Urinary bladder (tissue), 4 donors: Measurements from ENCODE around the gene CD99. TPM values are rescaled to one million over a fixed set of nuclear protein-coding genes. Genes with fewer than 3 reads are reported as not detected.
A peak's percentile ranks its signal among the peaks of the same experiment; 100 is the strongest.

Experiments used
- DNase-seq: peaks from one replicate; pipeline ENCODE4 v3.0.0-alpha.2; 2015; ENCODE audit errors: extremely low spot score
- H3K27ac ChIP-seq: one replicate; pipeline ENCODE4 v1.5.1; 2013; ENCODE audit warnings: low read depth, mild to moderate bottlenecking, moderate library complexity
- H3K36me3 ChIP-seq: one replicate; pipeline ENCODE4 v1.6.1; 2013; ENCODE audit warnings: mild to moderate bottlenecking, moderate library complexity; ENCODE audit not compliant: insufficient read depth
- H3K4me1 ChIP-seq: one replicate; pipeline ENCODE4 v1.6.1; 2013; ENCODE audit warnings: mild to moderate bottlenecking, moderate library complexity; ENCODE audit not compliant: insufficient read depth
- H3K4me3 ChIP-seq: one replicate; pipeline ENCODE4 v1.5.1; 2013; ENCODE audit warnings: low read depth, low read length
- WGBS: extraction: QIAGEN DNeasy Blood & Tissue Kit; methylation state at CpG from one replicate; pipeline ENCODE4 v1.1.7; 2013; 5-methylcytosine and 5-hydroxymethylcytosine counted together
- polyA plus RNA-seq: library from polyadenylated mRNA; stranded (reverse); fragments of 200-250 nt; gene quantifications from one replicate; pipeline ENCODE4 v1.2.3, GENCODE V29; 2013
- total RNA-seq: library from RNA; depleted of rRNA; stranded (reverse); fragments of >200 nt; gene quantifications from one replicate; pipeline ENCODE4 v1.2.3, GENCODE V29; 2014
- donor health status: healthy with polysubstance abuse.
- donor health status: healthy.

Gene CD99
- total RNA-seq (95.6 TPM), polyA plus RNA-seq (496 TPM)

- H3K4me1 ChIP-seq, result no peaks in the 10 kb centered on the region
- peak within 1 kb of the TSS; percentile 90 for H3K4me3 ChIP-seq
- peak within 1 kb of the TSS; percentile 88 for H3K27ac ChIP-seq
- peak; percentile 85 for DNase-seq
- no peaks in the 10 kb centered on the region for H3K36me3 ChIP-seq
- WGBS, result under 1% methylated on average over 73 of the region's 73 CpGs
These were observed at the start of gene CD99 for GRCh38 chrX:2690856-2691542. TSS of gene CD99 (plus strand) at chrX:2691295. CDS start at chrX:2691361, 66 bp downstream.

GRCh38 chrX:2642146-2642545, 48.9 kb upstream of the CD99 start:
- H3K27ac ChIP-seq, result no peak overlapping the region
- H3K36me3 ChIP-seq, result no peaks in the 10 kb centered on the region
- 93% methylated on average over 8 of the region's 8 CpGs for WGBS
- no peak for DNase-seq
- H3K4me1 ChIP-seq, result no peaks in the 10 kb centered on the region
- no peak overlapping the region for H3K4me3 ChIP-seq

- no peak overlapping the region for H3K4me3 ChIP-seq
- no peak for DNase-seq
- WGBS, result 84% methylated on average over 10 of the region's 10 CpGs
- H3K36me3 ChIP-seq, result no peaks in the 10 kb centered on the region
- no peak overlapping the region for H3K27ac ChIP-seq
- no peaks in the 10 kb centered on the region for H3K4me1 ChIP-seq
These were observed 48.3 kb upstream of the CD99 start for GRCh38 chrX:2642791-2643190.

DNA sequence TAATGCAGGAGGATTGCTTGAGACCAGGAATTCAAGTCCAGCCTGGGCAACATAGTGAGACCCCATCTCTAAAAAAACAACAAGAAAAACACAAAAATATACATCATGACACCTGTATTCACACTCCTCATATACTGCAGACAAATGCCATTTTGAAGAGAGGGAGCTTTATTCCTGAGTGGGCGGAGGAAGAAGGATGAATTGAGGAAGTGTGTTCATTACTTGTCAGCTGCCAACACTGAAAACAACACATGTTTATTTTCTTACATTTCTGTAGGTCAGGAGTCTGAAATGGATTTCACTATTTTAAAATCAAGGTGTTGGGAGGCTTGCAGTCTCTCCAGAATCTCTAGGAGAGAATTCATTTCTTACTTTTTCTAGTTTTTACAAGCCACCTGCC, 47.2 kb upstream of the CD99 start:
- WGBS, result 92% methylated on average over 1 of the region's 1 CpG
- Histone ChIP-seq H3K36me3 (no peaks in the 10 kb centered on the region), H3K4me1 (no peaks in the 10 kb centered on the region), H3K27ac (no peak overlapping the region), H3K4me3 (no peak overlapping the region)
- no peak for DNase-seq

GRCh38 chrX:2645563-2645962, 45.5 kb upstream of the CD99 start:
- no peak for DNase-seq
- WGBS, result 73% methylated on average over 5 of the region's 5 CpGs
- Histone ChIP-seq H3K36me3 (no peaks in the 10 kb centered on the region), H3K4me3 (no peak overlapping the region), H3K4me1 (no peaks in the 10 kb centered on the region), H3K27ac (no peak overlapping the region)

DNA sequence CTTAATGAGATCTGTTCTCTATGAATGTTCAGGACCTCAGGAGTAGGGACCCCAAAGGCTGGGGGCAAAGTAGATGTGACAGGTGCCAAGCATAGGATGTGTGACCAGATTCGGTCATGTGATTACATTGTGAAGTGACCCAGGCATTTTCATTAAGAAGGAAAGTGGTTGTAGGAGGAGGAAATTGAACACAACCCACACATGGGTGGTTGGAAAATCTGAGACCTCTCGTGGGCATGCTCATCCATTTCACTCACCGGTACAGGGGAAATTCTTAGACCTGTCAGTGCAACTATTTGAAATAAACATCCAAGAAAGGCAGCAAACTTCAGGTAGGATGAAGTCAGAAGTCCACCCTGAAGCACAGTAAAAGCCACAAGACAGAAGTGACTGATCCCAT, 43.5 kb upstream of the CD99 start:
- no peak overlapping the region for H3K4me3 ChIP-seq
- 94% methylated on average over 3 of the region's 3 CpGs for WGBS
- no peaks in the 10 kb centered on the region for H3K36me3 ChIP-seq
- DNase-seq, result no peak
- no peak overlapping the region for H3K27ac ChIP-seq
- H3K4me1 ChIP-seq, result no peaks in the 10 kb centered on the region

DNA sequence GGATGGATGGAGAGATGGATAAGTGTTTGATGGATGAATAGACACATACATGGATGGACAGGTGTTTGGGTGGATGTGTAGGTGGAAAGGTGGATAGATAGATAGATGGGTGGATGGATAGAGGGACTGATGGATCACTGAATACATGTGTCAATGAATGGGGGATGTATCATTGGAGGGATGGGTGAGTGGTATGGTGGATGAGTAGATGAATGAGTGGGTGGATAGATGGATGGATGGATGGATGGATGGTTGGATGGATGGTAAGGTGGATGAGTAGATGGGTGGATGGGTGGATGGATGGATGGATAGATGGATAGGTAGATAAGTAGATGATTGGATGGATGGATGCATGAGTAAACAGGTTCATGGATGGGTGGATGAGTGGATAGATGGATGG, 41.1 kb upstream of the CD99 start:
- no peak overlapping the region for H3K4me3 ChIP-seq
- no peak for DNase-seq
- no peaks in the 10 kb centered on the region for H3K4me1 ChIP-seq
- H3K27ac ChIP-seq, result no peak overlapping the region
- no peaks in the 10 kb centered on the region for H3K36me3 ChIP-seq

GRCh38 chrX:2650865-2651264, 40.2 kb upstream of the CD99 start:
- no peak for DNase-seq
- Histone ChIP-seq H3K36me3 (no peaks in the 10 kb centered on the region), H3K4me3 (no peak overlapping the region), H3K4me1 (no peaks in the 10 kb centered on the region), H3K27ac (no peak overlapping the region)
- WGBS, result 76% methylated on average over 7 of the region's 7 CpGs

GRCh38 chrX:2652106-2652505, 39.0 kb upstream of the CD99 start:
- H3K4me1 ChIP-seq, result no peaks in the 10 kb centered on the region
- no peak overlapping the region for H3K4me3 ChIP-seq
- no peaks in the 10 kb centered on the region for H3K36me3 ChIP-seq
- no peak overlapping the region for H3K27ac ChIP-seq
- WGBS, result 93% methylated on average over 6 of the region's 6 CpGs
- no peak for DNase-seq

DNA sequence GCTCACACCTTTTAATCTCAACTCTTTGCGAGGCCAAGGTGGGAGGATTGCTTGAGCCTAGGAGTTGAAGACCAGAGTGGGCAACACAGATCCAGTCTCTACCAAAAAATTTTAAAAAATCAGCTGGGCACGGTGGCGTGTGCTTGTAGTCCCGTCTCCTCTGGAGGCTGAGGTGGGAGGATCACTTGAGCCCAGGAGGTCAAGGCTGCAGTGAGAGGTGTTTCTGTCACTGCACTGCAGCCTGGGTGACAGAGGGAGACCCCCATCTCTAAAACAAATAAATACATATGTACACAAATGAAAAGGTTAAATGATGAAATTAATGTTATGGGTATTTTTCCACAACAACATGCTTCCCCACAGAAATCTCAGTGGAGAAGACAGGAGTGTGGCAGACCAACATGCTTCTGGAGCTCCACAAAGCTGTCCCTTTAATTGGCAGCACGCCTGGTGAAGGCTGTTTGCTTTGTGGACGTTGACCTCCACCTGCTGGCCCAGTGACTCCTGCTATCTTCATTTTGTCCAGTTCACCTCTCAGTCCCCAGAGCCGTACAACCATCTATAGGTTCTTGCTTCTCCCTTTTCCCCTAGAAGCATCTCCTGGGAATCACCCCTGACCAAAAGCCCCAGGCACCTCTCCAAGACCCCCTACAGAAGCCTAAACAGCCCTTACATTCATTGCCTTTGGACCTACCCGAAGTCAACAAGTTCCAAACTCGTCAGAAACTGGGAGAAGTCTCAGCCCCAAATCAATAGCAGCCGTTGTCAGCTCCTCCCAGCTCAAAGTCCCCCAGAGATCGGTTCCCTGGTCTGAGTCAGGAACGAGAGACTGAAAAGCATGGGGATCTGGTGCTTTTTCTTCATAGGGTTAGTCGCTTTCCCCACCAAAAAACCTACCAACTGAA, 36.4 kb upstream of the CD99 start:
- no peak for DNase-seq
- Histone ChIP-seq H3K36me3 (no peaks in the 10 kb centered on the region), H3K4me1 (no peaks in the 10 kb centered on the region), H3K4me3 (no peak overlapping the region), H3K27ac (no peak overlapping the region)
- WGBS, result 80% methylated on average over 13 of the region's 13 CpGs

GRCh38 chrX:2656257-2656836, 34.7 kb upstream of the CD99 start:
- Histone ChIP-seq H3K27ac (no peak overlapping the region), H3K4me1 (no peaks in the 10 kb centered on the region), H3K36me3 (no peaks in the 10 kb centered on the region), H3K4me3 (no peak overlapping the region)
- DNase-seq, result no peak
- 90% methylated on average over 7 of the region's 7 CpGs for WGBS

DNA sequence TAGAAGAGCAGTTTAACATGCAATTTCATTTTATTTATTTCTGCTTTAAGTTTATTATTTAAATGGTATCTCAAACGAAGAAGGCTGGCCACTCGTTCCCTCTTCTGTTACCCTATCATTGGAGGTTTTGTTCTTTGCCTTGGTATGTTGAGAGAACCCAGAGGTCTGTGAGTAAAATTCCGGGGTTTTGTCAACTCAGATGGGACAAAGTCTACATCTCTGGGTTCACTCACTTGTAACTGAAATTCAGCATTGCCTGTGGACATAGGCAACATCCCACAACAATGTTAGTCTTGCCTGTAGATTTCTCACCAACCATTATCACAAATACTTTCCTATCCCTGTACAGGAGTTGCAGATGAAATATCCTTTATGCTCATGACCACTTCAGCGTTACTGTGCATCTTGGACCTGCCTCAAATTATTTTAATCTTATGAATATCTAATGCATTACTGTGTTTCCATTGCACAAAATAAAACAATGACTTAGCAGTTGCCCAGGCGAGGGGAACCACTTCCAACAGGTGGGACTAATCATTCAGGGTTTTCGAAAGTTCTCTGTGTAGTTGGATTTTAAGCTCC, 33.5 kb upstream of the CD99 start:
- DNase-seq, result no peak
- 89% methylated on average over 6 of the region's 6 CpGs for WGBS
- Histone ChIP-seq H3K36me3 (no peaks in the 10 kb centered on the region), H3K27ac (no peak overlapping the region), H3K4me1 (no peaks in the 10 kb centered on the region), H3K4me3 (no peak overlapping the region)

DNA sequence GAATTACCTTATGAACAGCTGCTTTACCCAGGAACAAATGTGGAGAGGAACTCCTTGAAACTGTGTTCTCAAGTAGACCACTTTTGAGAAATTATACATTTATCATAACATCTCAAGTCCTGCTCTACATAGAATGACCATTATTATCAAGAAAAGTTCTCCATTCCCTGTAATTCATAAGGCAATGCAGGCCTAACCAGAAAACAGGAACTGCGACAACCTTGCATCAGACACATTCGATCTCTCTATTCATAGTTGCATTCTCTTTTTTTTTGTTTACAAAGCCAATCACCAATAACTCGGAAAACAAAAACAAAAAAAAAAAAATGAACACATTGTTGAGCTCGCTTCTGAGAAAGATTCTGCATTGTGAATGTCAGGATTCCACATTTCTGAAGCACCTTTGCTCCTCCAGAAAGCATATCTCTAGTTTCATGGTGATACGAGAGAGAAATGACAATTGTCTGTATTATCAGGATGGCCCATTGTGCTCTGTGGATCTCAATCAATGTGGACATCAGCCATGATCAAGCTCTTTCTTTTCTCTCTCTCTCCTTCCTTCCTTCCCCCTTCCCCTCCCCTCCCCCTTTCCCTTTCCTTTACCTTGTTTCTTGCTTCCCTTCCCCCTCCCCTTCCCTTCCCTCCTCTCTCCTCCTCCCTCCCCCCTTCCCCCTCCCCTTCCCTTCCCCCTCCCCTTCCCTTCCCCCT, 32.4 kb upstream of the CD99 start:
- no peak overlapping the region for H3K27ac ChIP-seq
- 90% methylated on average over 5 of the region's 5 CpGs for WGBS
- H3K4me3 ChIP-seq, result no peak overlapping the region
- no peaks in the 10 kb centered on the region for H3K36me3 ChIP-seq
- H3K4me1 ChIP-seq, result no peaks in the 10 kb centered on the region
- no peak for DNase-seq
